ENCODE measurements around the gene DTD1.

Gene DTD1

DNA sequence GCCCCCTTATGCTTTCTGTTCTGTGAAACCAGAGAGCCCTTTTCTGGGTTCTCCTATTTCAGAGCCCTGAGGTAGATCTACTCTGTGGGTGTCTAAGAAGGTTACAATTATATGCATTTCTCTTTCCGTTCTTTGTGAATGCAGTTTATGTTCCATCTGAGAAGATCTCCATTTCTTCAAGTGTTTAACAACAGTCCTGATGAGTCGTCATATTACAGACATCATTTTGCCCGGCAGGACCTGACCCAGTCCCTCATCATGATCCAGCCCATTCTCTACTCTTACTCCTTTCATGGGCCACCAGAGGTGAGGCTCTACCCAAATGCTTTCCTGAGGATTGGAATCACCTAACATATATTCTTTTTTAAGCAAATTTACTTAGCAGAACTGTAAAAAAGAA, 39.4 kb upstream of the DTD1 start:
- DNase-seq, result no peak
- Histone ChIP-seq H3K79me2 (ENCODE audit: control insufficient read depth, insufficient read depth, low read length) (no peaks in the 10 kb centered on the region), H3K4ac (ENCODE audit: low read depth, low read length) (no peak overlapping the region), H4K5ac (ENCODE audit: low read length) (no peak overlapping the region), H3K79me1 (ENCODE audit: low read length) (no peaks in the 10 kb centered on the region), H3K4me1 (ENCODE audit: control insufficient read depth, low read depth, low read length) (no peaks in the 10 kb centered on the region), H2BK15ac (replicated peaks; ENCODE audit: low read depth) (no peak overlapping the region), H4K8ac (ENCODE audit: low read depth, low read length) (no peak overlapping the region), H3K23ac (ENCODE audit: low read length) (no peak overlapping the region), H2BK120ac (ENCODE audit: low read depth, low read length) (no peak overlapping the region), H3K56ac (ENCODE audit: low read length) (no peak overlapping the region), H3K4me2 (ENCODE audit: low read length) (no peak overlapping the region), H2BK5ac (ENCODE audit: low read length) (no peak overlapping the region), H3K27me3 (ENCODE audit: insufficient read depth, low read length, poor library complexity) (no peaks in the 10 kb centered on the region), H3K4me3 (ENCODE audit: low read length) (no peak overlapping the region), H2AK5ac (ENCODE audit: low read length) (no peak overlapping the region), H3K27ac (ENCODE audit: low read depth, low read length) (no peak overlapping the region), H3K9ac (ENCODE audit: low read length) (no peak overlapping the region), H3K18ac (ENCODE audit: low read length) (no peak overlapping the region), H3K36me3 (ENCODE audit: control insufficient read depth, insufficient read depth, low read length) (peaks cover 5% of the 10 kb centered on the region)
- WGBS (ENCODE audit: extremely low coverage, insufficient coverage, low lambda C conversion rate), result no CpG with 5 or more reads among the region's 3 CpGs

DNA sequence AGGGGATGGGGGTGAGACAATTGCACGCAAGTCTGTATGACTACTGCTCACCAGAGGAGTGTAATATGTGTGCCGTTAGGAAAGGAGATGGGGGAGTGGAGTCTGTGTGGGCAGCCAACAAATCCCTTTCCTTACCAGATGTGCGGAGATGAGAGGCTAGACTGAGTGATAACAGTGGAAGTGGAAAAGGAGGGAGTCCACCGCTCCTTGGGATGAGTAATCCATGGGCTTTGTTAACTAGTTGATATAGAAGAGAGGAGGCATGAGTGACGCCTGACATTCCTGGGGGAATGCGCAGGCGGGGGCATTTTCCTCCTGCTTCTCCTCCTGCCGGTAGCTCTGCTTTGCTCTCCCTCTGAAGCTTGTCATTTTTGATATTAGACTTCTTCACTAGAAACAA, 34.1 kb upstream of the DTD1 start:
- Histone ChIP-seq H3K23ac (ENCODE audit: low read length) (no peak overlapping the region), H3K27ac (ENCODE audit: low read depth, low read length) (no peak overlapping the region), H3K9ac (ENCODE audit: low read length) (no peak overlapping the region), H4K8ac (ENCODE audit: low read depth, low read length) (no peak overlapping the region), H3K27me3 (ENCODE audit: insufficient read depth, low read length, poor library complexity) (no peaks in the 10 kb centered on the region), H3K4me3 (ENCODE audit: low read length) (no peak overlapping the region), H3K4ac (ENCODE audit: low read depth, low read length) (no peak overlapping the region), H3K4me2 (ENCODE audit: low read length) (no peak overlapping the region), H2BK120ac (ENCODE audit: low read depth, low read length) (no peak overlapping the region), H3K36me3 (ENCODE audit: control insufficient read depth, insufficient read depth, low read length) (peaks cover 10% of the 10 kb centered on the region), H3K56ac (ENCODE audit: low read length) (no peak overlapping the region), H3K4me1 (ENCODE audit: control insufficient read depth, low read depth, low read length) (no peaks in the 10 kb centered on the region), H4K5ac (ENCODE audit: low read length) (no peak overlapping the region), H3K18ac (ENCODE audit: low read length) (no peak overlapping the region), H3K79me2 (ENCODE audit: control insufficient read depth, insufficient read depth, low read length) (no peaks in the 10 kb centered on the region), H3K79me1 (ENCODE audit: low read length) (no peaks in the 10 kb centered on the region), H2BK5ac (ENCODE audit: low read length) (no peak overlapping the region), H2BK15ac (replicated peaks; ENCODE audit: low read depth) (no peak overlapping the region), H2AK5ac (ENCODE audit: low read length) (no peak overlapping the region)
- no CpG with 5 or more reads among the region's 8 CpGs for WGBS (ENCODE audit: extremely low coverage, insufficient coverage, low lambda C conversion rate)
- DNase-seq, result no peak

DNA sequence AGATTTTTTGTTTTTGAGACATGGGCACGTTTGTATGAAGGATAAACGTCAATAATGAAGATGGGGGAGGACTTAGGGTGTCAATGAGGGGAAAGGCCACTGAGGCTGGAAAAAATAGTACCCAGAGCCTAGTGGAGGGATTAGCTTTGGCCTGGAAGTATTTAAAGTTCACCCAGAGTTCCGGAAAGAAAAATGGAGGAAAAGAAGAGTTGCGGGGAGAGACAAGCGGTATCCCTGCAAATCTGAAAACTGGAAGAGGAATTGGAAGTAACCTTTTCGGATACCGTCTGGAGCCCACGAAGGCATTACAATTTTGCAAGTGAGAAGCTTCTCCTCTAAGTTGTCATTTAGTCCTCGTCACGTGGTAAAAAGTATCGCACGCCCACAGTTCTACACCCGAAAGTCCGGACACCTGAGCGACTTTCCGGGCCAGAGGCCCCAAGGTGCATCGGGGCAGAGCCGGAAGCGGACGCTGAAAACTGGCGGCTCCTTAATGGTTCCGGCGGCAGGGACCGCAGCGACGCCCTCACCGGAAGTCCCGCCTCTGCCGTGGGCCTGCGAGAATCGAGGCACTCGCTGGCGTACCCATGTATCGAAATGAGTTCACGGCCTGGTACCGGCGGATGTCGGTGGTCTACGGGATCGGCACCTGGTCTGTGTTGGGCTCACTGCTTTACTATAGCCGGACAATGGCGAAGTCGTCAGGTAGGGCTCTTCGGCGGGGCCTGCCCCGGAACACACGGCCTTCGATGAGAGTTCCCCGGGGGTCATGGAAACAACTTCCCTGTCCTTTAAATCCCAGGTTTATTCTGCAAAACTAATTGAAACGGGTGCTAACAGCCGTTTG, 20.7 kb upstream of the DTD1 start, which contains the start of gene SMIM26:
TSS of gene SMIM26 (plus strand) at position 541 of the 847 bp plus-strand sequence. CDS start at position 588, 47 bp downstream.
- WGBS (ENCODE audit: extremely low coverage, insufficient coverage, low lambda C conversion rate), result no CpG with 5 or more reads among the region's 51 CpGs
- H3K36me3 ChIP-seq (ENCODE audit: control insufficient read depth, insufficient read depth, low read length), result peaks cover 3% of the 10 kb centered on the region
- H3K18ac ChIP-seq (ENCODE audit: low read length), result peak within 1 kb of the TSS; percentile 60
- H3K9ac ChIP-seq (ENCODE audit: low read length), result peak within 1 kb of the TSS; percentile 97
- H3K79me2 ChIP-seq (ENCODE audit: control insufficient read depth, insufficient read depth, low read length), result peaks cover 5% of the 10 kb centered on the region
- H4K8ac ChIP-seq (ENCODE audit: low read depth, low read length), result peak within 1 kb of the TSS; percentile 43
- H2BK5ac ChIP-seq (ENCODE audit: low read length), result no peak within 1 kb of the TSS
- H3K4ac ChIP-seq (ENCODE audit: low read depth, low read length), result peak within 1 kb of the TSS; percentile 70
- H4K5ac ChIP-seq (ENCODE audit: low read length), result peak within 1 kb of the TSS; percentile 93
- peak within 1 kb of the TSS; percentile 97 for H3K4me3 ChIP-seq (ENCODE audit: low read length)
- H2BK15ac ChIP-seq (replicated peaks; ENCODE audit: low read depth), result no peak within 1 kb of the TSS
- H3K56ac ChIP-seq (ENCODE audit: low read length), result peak within 1 kb of the TSS; percentile 99
- H3K23ac ChIP-seq (ENCODE audit: low read length), result no peak within 1 kb of the TSS
- no peaks in the 10 kb centered on the region for H3K4me1 ChIP-seq (ENCODE audit: control insufficient read depth, low read depth, low read length)
- H2BK120ac ChIP-seq (ENCODE audit: low read depth, low read length), result no peak within 1 kb of the TSS
- peaks cover 2% of the 10 kb centered on the region for H3K79me1 ChIP-seq (ENCODE audit: low read length)
- no peaks in the 10 kb centered on the region for H3K27me3 ChIP-seq (ENCODE audit: insufficient read depth, low read length, poor library complexity)
- DNase-seq, result peak; percentile 95
- H3K27ac ChIP-seq (ENCODE audit: low read depth, low read length), result no peak within 1 kb of the TSS
- no peak within 1 kb of the TSS for H2AK5ac ChIP-seq (ENCODE audit: low read length)
- H3K4me2 ChIP-seq (ENCODE audit: low read length), result peak within 1 kb of the TSS; percentile 85

DNA sequence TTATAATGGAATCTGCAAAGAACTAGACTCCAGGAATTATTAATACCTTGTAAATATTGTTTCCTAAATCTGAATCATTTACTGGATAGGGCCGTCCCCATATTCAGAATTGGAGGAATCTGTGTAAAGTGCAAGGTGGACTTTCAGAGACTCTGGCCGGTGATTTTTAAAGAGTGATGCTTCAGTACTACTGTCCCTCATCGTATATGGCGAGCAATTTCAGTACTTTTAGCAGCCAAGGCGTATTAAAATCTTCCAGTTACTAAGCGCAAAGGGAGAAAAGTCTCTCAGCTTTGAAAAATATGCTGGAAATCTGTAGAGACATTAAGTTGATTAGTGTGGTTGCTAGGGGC, 20.1 kb upstream of the DTD1 start:
- Histone ChIP-seq H3K4me2 (ENCODE audit: low read length) (peak overlapping the region; percentile 85), H3K79me2 (ENCODE audit: control insufficient read depth, insufficient read depth, low read length) (peaks cover 5% of the 10 kb centered on the region), H2BK15ac (replicated peaks; ENCODE audit: low read depth) (no peak overlapping the region), H3K18ac (ENCODE audit: low read length) (no peak overlapping the region), H3K27ac (ENCODE audit: low read depth, low read length) (no peak overlapping the region), H3K36me3 (ENCODE audit: control insufficient read depth, insufficient read depth, low read length) (peaks cover 3% of the 10 kb centered on the region), H3K79me1 (ENCODE audit: low read length) (peaks cover 2% of the 10 kb centered on the region), H3K23ac (ENCODE audit: low read length) (no peak overlapping the region), H3K9ac (ENCODE audit: low read length) (peak overlapping the region; percentile 97), H4K8ac (ENCODE audit: low read depth, low read length) (no peak overlapping the region), H2BK5ac (ENCODE audit: low read length) (no peak overlapping the region), H4K5ac (ENCODE audit: low read length) (no peak overlapping the region), H2BK120ac (ENCODE audit: low read depth, low read length) (no peak overlapping the region), H3K56ac (ENCODE audit: low read length) (peak overlapping the region; percentile 99), H3K4ac (ENCODE audit: low read depth, low read length) (no peak overlapping the region), H3K4me3 (ENCODE audit: low read length) (peak overlapping the region; percentile 97), H2AK5ac (ENCODE audit: low read length) (no peak overlapping the region), H3K4me1 (ENCODE audit: control insufficient read depth, low read depth, low read length) (no peaks in the 10 kb centered on the region), H3K27me3 (ENCODE audit: insufficient read depth, low read length, poor library complexity) (no peaks in the 10 kb centered on the region)
- no CpG with 5 or more reads among the region's 6 CpGs for WGBS (ENCODE audit: extremely low coverage, insufficient coverage, low lambda C conversion rate)
- DNase-seq, result no peak

DNA sequence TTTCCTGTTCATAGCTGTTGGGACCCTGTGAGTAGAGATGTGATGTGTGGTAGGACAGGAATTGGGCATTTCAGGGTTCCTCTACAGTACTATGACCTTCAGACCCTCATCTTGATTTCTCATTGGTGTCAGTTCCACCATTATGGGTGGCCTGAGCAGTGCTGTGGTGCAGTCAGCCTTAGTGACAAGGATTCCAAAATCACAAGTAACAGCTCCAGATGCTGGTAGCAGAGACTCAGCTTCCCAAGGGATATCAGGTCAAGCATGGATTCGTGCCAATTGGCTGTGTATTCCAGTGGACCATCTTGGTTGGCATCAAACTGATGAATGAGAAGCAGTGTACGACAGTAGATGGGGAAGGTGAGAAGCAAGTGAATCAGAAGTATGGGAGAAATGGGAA, 16.8 kb upstream of the DTD1 start:
- no peak overlapping the region for H3K18ac ChIP-seq (ENCODE audit: low read length)
- no peak overlapping the region for H4K5ac ChIP-seq (ENCODE audit: low read length)
- H2AK5ac ChIP-seq (ENCODE audit: low read length), result no peak overlapping the region
- no peak overlapping the region for H2BK15ac ChIP-seq (replicated peaks; ENCODE audit: low read depth)
- no peak overlapping the region for H3K56ac ChIP-seq (ENCODE audit: low read length)
- H3K23ac ChIP-seq (ENCODE audit: low read length), result no peak overlapping the region
- H2BK120ac ChIP-seq (ENCODE audit: low read depth, low read length), result no peak overlapping the region
- H3K27me3 ChIP-seq (ENCODE audit: insufficient read depth, low read length, poor library complexity), result no peaks in the 10 kb centered on the region
- no CpG with 5 or more reads among the region's 2 CpGs for WGBS (ENCODE audit: extremely low coverage, insufficient coverage, low lambda C conversion rate)
- H3K79me1 ChIP-seq (ENCODE audit: low read length), result peaks cover 2% of the 10 kb centered on the region
- no peak overlapping the region for H3K4me2 ChIP-seq (ENCODE audit: low read length)
- no peak overlapping the region for H3K27ac ChIP-seq (ENCODE audit: low read depth, low read length)
- H3K36me3 ChIP-seq (ENCODE audit: control insufficient read depth, insufficient read depth, low read length), result peaks cover 3% of the 10 kb centered on the region
- H3K4ac ChIP-seq (ENCODE audit: low read depth, low read length), result no peak overlapping the region
- no peak overlapping the region for H3K9ac ChIP-seq (ENCODE audit: low read length)
- no peaks in the 10 kb centered on the region for H3K4me1 ChIP-seq (ENCODE audit: control insufficient read depth, low read depth, low read length)
- no peak overlapping the region for H3K4me3 ChIP-seq (ENCODE audit: low read length)
- H4K8ac ChIP-seq (ENCODE audit: low read depth, low read length), result no peak overlapping the region
- H2BK5ac ChIP-seq (ENCODE audit: low read length), result no peak overlapping the region
- DNase-seq, result no peak
- peaks cover 5% of the 10 kb centered on the region for H3K79me2 ChIP-seq (ENCODE audit: control insufficient read depth, insufficient read depth, low read length)

Data from mesendoderm (in vitro differentiated cells).